K562 (cell line): ENCODE results near the gene HRCT1.

ENCODE experiments used
- EP300 ChIP-seq: IDR thresholded peaks from 2 replicates; pipeline ENCODE4 v1.6.1; 2012; ENCODE audit warnings: low read length, improper control_type of control experiment
- ZNF609 ChIP-seq: sonication (generic); formaldehyde crosslinking; IDR thresholded peaks from 2 replicates; pipeline ENCODE4 v1.8.1; 2023; ENCODE audit warnings: missing genetic modification reagents, mild to moderate bottlenecking, borderline replicate concordance

DNA sequence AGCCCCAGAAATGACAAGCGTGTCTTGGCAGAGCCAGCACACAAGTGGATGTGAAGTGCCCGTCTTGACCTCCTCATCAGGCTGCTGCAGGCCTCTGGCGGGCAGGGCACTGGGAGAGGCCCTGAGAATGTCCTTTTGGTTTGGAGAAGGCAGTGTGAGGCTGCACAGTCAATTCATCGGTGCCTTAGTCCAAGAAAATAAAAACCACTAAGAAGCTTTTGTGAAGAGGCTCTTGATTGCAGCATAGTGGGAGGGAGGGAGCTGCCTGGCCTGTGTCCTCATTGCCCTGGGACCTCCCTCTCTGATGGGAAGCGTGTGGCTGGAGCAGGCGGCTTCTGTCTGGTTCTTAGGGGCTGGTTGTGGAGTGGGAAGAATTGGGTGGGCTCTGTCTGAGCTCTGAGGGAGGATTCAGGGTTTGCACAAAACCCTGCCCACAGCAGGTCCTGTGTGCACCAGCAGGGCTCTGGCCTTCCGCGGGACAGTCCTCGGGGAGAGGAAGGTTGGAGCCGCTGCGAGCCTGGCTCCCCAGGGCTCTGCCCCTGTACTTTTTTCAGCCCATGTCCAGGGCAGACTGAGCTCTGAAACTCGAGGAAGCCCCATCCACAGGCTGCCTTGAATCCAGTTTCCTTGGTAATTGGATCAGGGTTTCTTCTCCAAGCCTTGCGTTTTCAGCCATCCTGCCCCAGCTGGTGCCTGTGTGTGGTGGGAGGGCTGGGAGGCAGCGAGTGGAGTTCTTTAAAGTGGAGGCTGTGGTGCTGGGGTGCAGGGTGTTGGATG is 1.1 kb downstream of the HRCT1 start:
- TF ChIP-seq ZNF609 (no peak), EP300 (no peak)
